ENCODE measurements around the gene SIGLEC7.

SIGLEC7 gene

DNA sequence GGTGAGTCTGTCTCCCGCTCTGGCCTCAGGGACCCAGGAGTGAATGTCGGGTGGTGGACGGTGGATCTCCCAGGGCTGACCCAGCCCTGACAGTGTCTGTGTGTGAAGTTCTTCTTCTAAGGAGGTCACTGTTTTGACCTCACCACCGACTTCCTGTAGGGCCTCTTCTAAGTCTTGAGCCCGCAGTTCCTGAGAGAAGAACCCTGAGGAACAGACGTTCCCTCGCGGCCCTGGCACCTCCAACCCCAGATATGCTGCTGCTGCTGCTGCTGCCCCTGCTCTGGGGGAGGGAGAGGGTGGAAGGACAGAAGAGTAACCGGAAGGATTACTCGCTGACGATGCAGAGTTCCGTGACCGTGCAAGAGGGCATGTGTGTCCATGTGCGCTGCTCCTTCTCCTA lies at the start of gene SIGLEC7:
TSS of gene SIGLEC7 (plus strand) at position 183 of the 400 bp plus-strand sequence. CDS start at position 252, 69 bp downstream.
- no peak for DNase-seq (ENCODE audit: low read depth)

DNA sequence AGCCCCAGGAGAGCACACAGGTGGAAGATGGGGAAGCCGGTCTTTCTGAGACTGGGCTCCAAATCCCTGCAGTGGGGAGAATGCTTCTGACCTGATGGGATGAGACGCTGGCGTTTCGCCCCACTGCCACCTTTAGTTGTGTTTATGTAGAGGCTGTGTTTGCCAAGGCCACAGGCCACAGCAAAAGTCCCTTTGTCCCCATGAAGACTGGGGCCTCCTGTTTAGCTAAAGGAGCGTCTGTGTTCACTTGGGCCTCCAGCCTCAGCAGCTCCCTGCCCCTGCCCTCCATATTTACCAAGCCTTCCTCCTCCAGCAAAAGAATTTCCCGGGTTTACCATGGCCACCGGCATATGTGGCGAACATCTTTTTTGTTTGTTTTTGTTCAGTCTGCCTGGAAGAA lies 49.0 kb upstream of the SIGLEC7 start:
- DNase-seq (ENCODE audit: low read depth) = no peak

DNA sequence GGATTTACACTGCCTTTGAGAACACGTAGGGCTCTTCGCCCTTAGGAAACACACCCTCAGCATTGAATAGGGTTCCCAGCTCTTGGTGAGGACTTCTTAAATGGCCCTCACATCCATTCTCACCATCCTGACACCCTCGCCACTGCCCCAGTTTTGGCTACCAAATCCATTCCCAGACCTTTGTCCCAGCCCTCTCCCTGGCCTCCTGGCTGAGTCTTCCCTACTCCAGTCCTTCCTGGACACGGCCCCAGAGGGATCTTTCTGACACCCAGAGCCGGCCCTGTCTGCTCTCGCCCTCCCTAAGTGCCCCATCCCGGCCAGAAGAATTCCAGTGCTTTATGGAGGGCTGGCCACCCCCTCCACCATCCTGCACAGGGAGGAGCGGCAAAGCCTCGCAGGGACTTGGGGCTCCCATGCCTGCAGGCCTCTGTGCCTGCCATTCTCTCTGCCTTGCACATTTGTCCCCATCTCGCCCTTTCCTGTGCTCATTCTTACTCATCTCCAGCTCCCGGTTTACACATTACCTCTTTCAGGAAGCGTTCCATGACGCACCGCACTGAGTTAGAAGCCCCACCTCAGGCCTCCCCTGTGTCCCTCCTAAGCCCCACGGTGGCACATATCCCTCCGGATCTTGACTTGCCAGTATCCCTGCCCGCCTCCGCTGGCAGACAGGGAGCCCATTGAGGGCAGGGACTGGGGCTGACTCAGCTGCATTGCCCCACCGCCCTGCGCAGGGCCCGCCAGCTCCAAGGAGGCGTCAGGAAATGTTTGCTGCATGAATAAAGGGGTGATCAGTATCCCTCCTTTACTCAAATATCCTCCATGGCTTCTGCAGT lies 48.4 kb upstream of the SIGLEC7 start:
- DNase-seq (ENCODE audit: low read depth) = no peak

DNA sequence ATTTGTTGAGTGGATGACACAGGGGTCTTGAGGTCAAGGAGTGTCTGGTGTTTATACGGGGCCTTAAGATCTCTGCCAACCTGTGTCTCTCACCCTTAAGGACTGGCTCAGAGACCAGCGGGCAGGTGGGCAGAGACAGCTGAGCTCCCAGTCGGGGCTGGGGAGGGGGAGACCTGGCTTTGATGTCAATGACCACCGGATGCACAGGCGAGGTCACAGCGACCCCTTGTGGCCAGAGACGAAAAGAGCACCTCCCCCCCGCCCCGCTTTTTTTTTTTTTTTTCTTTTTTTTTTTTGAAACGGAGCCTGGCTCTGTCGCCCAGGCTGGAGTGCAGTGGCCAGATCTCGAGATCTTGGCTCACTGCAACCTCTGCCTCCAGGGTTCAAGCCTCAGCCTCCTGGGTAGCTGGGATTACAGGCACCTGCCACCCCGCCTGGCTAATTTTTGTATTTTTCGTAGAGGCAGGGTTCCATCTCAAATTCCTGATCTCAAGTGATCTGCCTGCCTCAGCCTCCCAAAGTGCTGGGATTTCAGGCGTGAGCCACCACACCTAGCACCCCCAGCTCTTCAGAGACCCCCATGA lies 47.3 kb upstream of the SIGLEC7 start:
- no peak for DNase-seq (ENCODE audit: low read depth)

DNA sequence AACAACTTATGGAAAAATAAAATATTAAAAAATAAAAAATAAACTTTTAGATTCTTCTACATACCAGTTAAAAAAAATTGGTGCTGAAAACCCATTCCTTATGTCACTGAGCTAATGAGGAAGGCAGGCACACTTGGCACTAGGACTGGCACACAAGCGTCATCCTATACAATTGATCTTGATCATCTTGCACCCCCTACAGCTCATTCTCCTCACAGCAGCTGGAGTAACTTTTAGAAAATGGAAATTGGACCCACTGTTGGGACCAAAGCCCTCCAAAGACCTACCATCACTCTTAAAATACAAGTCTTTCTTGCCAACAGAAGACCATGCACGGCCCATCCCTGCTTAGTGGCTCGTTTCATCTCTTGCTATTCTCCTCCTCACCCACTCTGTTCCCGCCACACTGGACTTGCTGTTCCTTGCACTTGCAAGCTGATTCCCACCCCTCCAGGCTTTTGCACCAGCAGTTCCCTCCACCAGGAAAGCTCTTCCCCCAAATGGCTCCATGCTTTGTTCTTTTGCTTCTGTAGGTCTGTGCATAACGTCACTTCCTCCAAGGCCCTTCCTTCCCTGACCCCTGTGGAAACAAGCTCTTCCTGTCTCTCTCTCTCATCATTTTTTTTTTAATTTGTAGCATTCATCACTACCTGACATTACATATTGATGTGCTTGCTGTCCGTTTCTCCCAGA lies 45.5 kb upstream of the SIGLEC7 start:
- DNase-seq (ENCODE audit: low read depth) = no peak

DNA sequence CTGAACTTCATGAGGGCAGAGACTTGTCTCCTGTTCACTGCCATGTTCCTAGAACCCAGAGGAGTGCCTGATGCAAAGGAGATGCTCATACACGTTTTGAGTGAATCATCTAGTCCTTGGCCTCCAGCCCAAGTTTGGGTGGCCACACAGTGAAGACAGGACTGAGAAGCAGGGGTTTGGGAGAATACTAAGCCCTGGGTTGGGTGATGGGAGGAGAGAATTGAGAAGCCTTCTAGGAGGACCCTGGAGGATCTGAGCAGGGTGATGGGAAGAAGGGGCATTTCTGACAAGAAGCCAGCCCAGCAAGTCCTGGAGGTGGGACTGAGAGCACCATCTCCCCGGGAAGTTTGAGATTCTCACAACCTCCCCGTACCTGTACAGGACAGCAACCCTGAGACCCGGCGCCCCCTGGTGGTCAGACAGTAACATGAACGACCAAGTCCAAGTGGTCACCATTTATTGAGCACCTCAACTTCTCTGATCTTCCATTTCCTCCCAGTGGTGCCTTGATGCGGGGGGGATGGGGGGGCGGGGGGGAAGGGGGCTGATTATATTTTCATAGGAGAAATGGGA lies 44.8 kb upstream of the SIGLEC7 start:
- DNase-seq (ENCODE audit: low read depth) = peak; percentile 42

DNA sequence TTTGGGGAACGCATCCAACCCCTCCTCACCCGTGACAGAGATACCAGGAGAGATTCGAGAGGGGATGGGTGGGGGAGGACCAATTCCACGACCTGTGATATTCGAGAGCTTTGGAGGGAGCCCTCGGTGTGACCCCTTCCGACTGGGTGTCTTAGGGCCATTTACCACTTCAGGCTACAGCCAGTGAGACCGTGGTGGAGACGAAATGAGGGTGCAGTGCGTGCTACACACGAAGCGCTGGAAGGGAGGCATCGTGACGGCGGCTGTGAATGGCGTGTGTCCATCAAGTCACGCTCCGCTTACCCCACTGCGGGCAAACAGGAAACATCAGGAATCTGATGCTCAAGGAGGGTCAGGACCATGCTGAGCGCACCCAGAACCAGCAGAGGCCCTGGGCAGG lies 44.3 kb upstream of the SIGLEC7 start:
- no peak for DNase-seq (ENCODE audit: low read depth)

DNA sequence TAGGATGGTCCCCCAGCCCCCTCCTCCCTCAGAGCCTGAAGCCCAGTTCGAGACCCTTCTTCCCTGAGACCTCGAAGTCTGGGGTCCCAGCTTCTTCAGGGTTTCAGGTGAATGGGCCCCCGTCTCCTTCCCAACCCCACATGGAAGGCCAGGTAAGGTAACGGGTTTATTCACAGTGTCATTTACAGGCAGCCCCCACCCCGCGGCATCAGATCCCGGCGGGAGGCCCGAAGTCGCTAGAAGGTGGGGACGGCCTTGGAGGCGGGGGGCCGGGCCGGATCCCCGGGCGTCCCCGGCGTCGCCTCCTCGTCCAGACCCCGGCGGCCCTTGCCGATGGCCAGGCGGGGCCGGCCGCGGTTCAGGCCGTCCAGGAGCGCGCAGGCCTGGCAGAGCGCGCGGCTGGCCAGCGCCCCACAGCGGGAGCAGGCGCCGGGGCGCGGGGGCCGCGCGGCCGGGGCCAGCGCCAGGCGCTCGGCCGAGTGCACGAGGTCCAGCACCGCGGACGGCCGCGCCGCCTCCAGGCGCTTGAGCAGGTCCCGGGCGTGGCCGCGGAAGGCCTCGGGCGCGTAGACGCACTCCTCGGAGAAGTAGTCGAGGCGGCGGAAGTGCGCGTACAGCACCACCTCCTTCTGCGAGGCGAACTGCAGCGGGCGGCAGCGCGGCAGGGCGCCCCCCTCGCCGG lies 43.6 kb upstream of the SIGLEC7 start:
- DNase-seq (ENCODE audit: low read depth) = no peak

DNA sequence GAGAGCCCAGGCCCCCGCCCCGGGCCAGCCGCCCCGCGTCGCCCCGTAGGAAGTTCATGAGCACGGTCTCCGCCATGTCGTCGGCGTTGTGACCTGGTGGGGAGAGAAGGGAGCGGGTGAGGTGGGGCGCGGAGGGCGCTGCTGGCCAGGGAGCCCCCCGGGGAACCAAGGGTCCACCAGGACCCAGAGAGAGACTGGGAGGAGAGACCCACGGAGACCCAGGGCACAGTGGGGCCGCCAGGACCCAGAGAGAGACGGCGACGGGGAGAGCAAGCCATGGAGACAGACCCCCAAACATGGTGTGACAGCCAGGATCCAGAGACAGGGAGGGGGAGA lies 43.1 kb upstream of the SIGLEC7 start:
- DNase-seq (ENCODE audit: low read depth) = no peak

DNA sequence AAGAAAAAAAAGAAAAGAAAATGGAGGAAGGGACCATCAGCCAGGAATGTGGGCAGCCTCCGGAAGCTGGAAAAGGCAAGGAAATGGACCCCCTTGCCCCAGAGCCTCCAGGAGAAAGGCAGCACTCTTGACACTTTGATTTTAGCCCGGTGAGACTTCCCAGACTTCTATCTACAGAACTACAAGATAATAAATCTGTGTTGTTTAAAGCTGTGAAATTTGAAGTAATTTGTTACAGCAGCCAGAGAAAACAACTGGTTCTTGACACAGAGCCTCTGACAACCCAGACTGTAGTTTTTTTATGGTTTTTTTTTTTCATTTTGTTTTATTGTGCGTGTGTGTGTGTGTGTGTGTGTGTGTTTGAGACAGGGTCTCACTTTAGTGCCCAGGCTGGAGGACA lies 41.5 kb upstream of the SIGLEC7 start:
- DNase-seq (ENCODE audit: low read depth) = no peak

DNA sequence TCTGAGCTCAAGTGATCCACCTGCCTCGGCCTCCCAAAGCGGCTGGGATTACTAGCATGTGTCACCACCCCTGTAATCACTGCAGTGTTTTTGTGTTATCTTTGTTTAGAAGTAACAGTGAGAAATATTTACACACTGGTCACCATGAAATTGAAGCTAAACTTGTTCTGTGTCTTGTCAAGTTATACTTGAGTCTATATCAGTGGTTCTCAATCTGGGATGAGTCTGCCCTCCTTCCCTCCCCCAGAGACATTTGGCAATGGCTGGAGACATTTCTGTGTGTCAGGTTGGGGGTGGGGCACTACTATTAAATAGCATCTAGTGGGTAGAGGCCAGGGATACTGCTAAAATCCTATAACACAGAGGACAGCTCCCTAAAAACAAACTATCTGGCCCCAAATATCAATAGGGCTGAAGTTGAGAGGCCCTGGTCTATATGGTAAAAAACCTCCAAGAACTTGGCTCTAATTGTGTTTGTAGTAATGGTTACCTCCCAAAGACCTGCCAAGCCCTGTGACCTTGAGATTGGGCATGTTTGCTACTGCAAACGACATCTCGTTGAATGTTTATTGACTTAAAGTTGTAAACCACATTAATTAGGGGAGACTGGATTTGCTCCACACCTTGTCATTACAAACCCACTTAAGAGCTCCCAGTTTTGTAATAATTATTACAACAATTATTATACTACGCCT lies 40.8 kb upstream of the SIGLEC7 start:
- no peak for DNase-seq (ENCODE audit: low read depth)

DNA sequence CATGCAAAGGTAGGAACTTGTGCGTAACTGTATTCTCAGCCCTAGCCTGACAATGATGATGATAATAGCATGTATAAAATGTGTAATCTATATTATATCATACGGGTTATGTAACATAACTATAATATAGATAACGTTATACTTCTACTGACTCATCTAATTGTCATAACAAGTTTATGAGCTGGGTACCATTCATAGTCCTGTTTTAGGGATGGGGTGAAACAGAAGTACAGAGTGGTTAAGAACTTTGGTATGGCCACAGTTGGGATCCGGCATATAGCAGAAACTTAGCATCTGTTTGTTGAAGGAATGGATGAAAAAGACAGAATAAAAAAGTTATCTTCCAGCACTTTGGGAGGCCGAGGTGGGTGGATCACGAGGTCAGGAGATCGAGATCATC lies 39.1 kb upstream of the SIGLEC7 start:
- no peak for DNase-seq (ENCODE audit: low read depth)

DNA sequence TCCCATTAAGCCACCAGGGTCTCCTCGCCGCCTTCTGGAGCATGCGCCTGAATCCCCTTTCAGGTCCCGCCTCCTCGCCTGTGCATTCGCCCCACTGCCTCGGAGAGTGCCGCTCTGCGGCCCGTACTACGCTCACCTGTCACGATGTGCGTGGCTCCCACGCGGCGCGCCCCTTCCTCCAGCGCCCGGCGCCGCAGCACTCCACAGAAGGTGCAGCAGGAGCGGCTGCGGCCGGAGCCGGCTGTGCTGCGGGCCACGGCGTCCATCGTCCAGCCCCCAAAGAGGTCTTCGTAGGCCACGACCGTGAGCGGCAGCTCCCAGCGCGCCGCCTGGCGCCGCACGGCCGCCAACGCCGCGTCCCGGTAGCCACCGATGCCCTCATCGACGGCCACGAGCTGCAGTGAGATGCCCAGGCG lies 38.2 kb upstream of the SIGLEC7 start:
- DNase-seq (ENCODE audit: low read depth) = no peak

DNA sequence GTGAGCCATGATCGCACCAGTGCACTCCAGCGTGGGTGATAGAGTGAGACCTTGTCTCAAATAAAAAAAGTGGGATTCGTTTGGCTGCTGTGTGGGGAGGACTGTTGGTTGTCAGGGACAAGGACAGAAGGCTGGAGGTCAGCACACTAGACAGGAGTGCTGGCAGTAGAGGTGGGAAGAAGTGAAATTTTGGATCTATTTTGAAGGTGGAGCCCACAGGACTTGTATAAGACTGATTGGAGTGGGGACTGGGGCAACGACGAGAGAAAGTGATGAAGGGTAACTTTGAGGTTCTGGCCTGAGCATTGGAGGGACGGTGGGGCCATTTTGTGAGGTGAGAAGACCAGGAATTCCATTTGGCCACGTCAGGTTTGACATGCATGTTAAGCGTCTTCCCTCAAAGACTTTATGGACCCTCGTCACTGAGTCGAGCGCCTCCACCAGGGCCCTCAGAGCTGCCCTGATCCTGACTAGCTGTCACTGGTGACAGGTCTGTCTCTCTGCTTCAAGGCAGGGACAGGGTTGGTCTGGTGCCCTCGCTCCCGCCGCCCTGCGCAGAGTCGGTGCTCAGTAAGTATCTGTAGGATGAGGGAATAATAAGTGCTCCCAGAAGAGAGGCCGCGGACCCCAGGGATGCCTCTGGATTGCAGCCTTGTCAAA lies 34.6 kb upstream of the SIGLEC7 start:
- no peak for DNase-seq (ENCODE audit: low read depth)

DNA sequence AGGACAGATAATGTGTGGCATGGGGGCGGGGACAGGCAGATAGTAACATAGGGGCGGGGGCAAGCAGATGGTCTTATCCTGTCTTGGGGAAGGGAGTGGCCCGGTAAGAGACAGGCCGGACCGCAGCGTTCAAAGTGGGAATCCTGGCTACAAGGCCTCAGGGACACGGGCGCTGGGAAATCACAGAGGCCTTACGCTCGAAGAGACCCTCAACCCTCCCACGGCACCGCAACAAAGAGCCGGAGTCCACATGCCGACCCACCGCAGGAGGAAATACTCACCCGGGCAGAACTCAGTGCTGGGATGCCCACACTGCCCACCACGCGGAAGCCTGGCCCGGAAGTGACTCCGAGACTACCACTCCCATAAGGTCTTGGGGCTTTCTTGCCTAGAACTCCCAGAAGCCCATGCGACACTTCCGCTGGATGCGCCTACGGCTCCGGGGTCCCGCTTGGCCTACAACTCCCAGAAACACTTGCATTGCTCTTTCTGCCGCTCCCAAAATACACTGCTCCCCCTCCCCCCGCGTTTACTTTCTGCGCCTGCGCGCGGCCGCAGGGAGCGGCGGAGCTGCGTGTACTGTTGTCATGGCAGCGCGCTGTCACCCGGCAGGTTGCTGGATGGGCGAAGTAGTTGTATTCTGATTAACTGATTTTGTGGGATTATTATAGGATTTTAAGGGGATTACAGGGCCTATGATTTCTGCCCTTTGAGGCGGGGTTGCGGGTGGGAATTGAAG lies 33.9 kb upstream of the SIGLEC7 start, which contains the start of gene CTU1:
TSS of gene CTU1 (minus strand) at position 344 of the 739 bp plus-strand sequence. CDS start 3,840 bp downstream, outside the sequence.
- peak; percentile 96 for DNase-seq (ENCODE audit: low read depth)

DNA sequence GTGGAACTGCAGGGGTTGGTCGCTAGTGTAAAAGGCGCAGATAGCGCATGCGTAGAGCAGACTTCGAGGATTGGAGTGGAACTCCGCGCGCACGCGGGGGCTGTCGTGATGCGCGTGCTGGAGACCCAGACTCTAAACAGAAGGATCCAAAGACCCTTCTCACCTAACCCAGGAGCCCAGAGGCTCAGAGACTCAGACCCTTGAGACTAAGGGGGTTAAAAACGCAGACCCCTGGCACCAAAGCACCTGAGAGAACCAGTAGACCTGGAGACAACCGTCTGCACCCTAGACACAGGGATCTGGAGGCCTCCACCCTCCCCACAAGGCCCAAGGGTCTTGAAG lies 33.3 kb upstream of the SIGLEC7 start:
- no peak for DNase-seq (ENCODE audit: low read depth)

DNA sequence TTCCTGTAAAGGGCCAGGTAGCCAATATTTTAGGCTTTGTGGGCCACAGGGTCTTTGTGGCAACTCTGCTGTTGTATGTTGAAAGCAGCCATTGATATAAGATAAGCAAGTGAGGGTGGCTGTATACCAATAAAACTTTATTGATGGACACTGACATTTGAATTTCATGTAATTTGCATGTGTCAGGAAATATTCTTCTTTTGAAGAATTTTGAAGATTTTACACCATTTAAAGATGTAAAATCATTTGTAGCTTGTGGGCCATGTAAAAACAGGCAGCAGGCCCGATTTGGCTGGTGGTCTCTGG lies 31.5 kb upstream of the SIGLEC7 start:
- no peak for DNase-seq (ENCODE audit: low read depth)

DNA sequence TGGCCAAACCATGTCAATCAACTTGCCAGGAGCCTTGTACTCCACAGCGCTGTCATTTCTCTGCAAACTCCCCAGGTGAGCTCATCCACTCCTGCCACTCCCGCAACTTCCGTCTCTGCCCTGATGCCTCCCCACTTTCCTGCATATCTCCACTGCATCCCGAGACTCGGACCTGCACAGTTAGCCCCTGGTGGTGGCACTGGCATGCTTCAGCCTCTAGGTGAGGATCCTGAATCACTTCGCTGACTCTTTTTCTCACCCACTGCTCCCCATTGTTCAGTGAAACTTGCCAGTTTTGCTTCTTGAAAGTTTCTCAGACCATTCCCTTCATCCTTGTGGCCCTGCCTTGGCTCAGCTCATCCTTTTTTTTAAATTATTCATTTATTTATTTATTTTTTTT lies 30.5 kb upstream of the SIGLEC7 start:
- no peak for DNase-seq (ENCODE audit: low read depth)

DNA sequence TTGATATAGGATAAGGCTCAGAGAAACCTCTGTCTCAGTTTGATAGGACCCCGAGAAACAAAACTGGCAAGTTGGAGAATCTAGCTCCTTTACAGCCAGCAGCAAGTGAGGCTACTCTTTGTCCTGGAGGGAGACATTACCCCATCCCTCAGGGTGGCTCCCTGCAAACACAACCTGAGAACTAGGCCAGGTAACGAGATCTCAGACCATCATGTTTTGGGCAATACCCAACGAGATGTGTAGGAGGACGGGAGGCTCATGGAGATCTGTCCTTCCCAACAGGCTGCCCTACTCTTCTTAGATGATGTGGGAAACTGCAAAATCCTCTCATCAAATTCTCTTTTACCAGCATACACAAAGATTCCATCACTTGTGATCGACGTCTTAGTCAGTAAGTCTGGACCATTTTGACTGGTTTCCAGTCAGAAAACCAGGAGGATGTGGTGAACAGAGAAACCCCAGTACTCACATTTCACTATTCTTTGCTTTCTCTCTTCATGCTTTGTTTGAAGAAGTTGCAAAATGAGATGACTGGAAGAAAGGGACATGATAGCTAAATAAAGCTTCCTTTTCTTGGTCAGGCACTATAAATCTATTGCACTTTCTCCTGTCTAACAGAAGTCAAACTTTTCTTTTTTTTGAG lies 27.9 kb upstream of the SIGLEC7 start:
- no peak for DNase-seq (ENCODE audit: low read depth)

DNA sequence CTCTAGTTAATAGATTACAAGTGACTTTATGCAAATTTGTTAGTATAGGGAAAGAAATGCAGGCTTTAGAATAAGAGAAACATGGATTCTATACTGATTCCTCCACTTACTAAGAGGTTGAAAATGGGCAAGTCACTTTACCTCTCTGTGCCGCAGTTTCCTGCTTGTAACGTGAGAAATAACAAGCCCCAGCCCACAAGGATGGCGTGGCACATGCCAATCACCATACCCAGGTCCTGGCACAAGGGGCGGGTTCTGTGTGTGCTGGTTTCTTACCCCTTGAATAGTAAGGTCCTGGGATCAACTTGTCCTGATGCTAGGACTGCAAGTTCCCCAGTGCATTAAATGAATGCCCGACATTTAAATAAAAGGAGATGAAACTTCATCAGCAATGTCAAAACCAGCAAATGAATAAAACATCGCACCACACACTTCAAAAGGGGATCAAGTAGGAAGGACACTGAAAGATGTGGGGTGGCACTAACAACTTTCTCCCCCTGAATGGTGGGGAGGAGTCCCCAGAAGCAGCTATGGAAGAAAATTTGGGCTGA lies 25.3 kb upstream of the SIGLEC7 start:
- no peak for DNase-seq (ENCODE audit: low read depth)
